RWPE1 (cell line): ENCODE data around the gene TMPRSS9.

Experiments used
- CTCF ChIA-PET: fragments of 350-600 bp; sonication (Branson Sonifier 250); formaldehyde crosslinking; extraction: SDS; loops from one replicate; lab custom pipeline; 2021; lab: Yijun Ruan, JAX
- POLR2A ChIA-PET: fragments of 400-600 bp; formaldehyde crosslinking; extraction: SDS; loops from one replicate; lab custom pipeline; 2020; ENCODE audit warnings: antibody characterized with exemption; ENCODE audit not compliant: low non-redundant PET; lab: Yijun Ruan, JAX
- DNase-seq: peaks from one replicate; pipeline ENCODE4 v3.0.0; 2012; ENCODE audit warnings: low spot score
- H3K27ac ChIP-seq: fragments of 450-650 bp; 2 replicates; pipeline ENCODE4 v1.5.1; 2017
- TF ChIP-seq, protein P1 (sequence below): fragments of 450-650 bp; conservative IDR thresholded peaks from 2 replicates; pipeline ENCODE4 v1.5.1; 2017; ENCODE audit warnings: low read depth, mild to moderate bottlenecking

Gene TMPRSS9

DNA sequence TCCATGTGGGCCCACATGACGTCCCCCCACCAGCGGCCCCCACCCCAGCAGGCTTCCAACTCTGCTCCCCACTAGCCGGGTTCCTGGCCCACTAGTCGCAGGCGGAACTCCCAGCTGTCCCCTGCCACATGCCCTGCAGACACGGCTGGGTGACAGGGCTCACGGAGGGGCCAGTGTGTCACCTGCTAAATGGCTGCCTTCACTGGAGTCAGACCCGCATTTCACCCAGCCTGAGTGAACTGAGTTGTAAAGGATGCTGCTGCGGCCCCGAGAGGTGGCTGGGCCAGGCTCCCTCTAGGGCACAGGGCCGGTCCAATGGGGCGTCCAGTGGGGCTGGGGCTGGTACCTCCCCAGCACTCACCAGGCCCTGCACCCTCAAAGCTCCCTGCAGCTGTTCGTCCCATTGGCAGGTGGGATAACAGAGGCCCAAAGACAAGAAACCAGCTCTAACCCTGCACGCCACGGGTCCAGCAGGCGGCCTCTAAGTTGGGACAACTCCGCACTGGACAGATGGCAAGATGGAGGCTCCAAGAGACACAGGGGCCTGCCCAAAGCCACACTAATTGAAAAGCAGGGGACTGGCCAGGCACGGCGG, 93.5 kb downstream of the TMPRSS9 start:
- no peak for DNase-seq
- ChIA-PET POLR2A (interaction anchor here (0.6 kb wide), 1 partner anchor 88 kb away, joined by 6 read pairs; no protein-coding TSS in a partner anchor), CTCF (interaction anchor here (0.7 kb wide), 1 partner anchor 20 kb away, joined by 4 read pairs; no protein-coding TSS in a partner anchor)
- TF ChIP-seq, protein P1, sequence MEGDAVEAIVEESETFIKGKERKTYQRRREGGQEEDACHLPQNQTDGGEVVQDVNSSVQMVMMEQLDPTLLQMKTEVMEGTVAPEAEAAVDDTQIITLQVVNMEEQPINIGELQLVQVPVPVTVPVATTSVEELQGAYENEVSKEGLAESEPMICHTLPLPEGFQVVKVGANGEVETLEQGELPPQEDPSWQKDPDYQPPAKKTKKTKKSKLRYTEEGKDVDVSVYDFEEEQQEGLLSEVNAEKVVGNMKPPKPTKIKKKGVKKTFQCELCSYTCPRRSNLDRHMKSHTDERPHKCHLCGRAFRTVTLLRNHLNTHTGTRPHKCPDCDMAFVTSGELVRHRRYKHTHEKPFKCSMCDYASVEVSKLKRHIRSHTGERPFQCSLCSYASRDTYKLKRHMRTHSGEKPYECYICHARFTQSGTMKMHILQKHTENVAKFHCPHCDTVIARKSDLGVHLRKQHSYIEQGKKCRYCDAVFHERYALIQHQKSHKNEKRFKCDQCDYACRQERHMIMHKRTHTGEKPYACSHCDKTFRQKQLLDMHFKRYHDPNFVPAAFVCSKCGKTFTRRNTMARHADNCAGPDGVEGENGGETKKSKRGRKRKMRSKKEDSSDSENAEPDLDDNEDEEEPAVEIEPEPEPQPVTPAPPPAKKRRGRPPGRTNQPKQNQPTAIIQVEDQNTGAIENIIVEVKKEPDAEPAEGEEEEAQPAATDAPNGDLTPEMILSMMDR, result no peak
- H3K27ac ChIP-seq, result peak overlapping the region; percentile 83

DNA sequence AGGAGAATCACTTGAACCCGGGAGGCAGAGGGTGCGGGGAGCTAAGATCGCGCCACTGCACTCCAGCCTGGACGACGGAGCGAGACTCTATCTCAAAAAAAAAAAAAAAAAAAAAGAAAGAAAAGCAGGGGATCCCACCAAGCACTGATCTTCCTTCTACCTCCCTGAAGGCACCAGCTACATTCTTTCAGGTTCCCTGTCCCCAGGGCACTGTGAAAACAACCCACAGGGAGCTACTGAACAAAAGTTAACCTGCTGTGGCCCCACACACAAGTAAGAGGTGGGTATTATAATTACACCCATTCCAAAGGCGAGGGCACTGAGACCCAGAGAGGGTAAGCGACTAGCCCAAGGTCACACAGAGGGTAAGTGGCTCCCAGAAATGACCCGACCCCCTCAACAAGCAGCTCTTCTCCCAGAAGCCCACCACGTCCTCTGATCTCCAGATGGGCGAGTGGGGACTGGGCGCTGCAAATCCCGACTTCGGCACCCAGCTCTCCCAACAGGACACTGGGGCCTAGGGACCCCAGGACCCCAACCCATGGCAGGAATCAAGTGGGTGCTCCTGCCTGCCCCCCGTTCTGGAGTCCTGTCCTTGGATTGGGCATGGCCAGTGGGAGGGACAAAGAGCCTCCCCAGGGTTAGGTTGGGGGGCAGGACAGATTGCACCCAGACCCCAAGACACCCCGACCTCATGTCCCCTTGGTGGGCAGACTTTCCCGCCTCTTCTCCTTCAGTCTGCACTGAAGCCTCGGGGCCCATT, 94.3 kb downstream of the TMPRSS9 start:
- TF ChIP-seq, protein P1, result no peak
- POLR2A ChIA-PET, result interaction anchor here (0.6 kb wide), 1 partner anchor 87 kb away, joined by 6 read pairs; no protein-coding TSS in a partner anchor
- no peak for DNase-seq
- CTCF ChIA-PET, result interaction anchor here (0.6 kb wide), 1 partner anchor 153 kb away, joined by 4 read pairs; no protein-coding TSS in a partner anchor
- peak overlapping the region; percentile 83 for H3K27ac ChIP-seq

DNA sequence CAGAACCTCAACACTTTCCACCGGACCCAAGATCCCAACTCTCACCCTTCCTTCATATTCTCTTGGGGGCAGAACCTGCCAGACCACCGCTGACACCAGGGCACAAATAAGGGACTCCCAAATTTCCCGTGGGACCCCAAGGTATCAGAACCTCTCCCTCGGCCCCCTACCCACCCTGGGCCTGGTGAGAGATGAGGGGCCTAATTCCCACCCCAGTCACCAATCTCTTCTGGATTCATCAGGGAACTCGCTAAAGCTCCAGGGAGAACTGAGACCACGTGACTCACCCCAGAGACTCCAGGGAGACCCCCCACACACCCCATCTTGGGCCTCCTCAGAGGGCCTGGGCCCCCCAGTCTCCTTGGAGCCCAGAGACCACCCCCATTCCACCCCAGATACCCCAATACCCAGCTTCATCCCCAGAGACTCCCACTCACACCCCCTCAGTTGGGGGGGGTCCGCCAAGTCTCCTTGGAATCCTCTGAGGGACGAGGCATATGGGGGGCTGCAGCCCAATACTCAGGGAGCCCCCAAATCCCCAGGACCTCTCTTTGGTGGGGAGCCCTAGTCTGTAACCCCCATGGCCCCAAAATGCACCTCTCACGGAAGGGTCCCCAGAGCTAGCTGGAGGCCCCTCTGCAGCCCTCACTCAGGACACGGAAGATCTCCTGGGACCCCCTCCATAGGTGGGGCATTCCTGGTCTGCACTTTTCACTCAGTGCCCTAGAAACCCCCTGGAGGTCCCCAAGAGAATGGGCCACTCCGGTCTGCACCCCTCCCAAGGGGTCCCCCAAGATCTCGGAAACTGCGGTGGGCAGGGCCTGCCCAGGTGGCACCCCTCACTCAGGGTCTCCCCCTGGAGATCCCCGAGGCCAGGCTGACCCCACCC, 95.1 kb downstream of the TMPRSS9 start:
- TF ChIP-seq, protein P1, result no peak
- ChIA-PET CTCF (no interaction called here), POLR2A (interaction anchor here (0.6 kb wide), 1 partner anchor 218 kb away, joined by 3 read pairs; no protein-coding TSS in a partner anchor)
- H3K27ac ChIP-seq, result peak overlapping the region; percentile 83
- no peak for DNase-seq

DNA sequence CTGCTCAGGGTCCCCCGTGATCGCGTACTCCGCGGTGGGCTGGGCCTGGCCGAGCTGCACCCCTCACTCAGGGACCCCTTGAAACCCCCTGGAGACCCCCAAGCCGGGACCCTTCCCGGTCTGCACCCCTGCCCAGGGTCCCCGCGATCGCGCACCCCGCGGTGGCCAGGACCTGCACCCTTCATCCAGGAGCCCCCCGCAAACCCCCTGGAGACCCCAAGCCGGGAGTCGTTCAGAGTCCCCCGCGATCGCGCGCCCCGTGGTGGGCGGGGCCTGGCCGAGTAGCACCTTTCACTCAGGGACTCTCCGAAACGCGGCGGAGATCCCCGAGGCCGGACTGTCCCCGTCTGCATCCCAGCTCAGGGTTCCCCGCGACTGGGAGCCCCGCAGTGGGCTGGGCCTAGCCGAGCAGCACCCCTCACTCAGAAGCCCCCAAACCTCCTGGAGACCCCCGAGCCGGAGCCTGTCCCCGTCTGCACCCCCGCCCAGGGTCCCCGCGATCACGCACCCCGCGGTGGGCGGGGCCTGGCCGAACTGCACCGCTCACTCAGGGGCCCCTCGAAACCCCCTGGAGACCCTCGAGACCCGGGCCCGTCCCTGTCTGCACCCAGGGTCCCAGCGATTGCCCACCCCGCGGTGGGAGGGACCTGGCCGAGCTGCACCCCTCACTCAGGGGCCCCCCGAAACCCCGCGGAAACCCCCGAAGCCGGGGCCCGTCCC, 95.9 kb downstream of the TMPRSS9 start:
- TF ChIP-seq, protein P1, result no peak
- DNase-seq, result peak; percentile 42
- POLR2A ChIA-PET, result no interaction called here
- peak overlapping the region; percentile 83 for H3K27ac ChIP-seq
- CTCF ChIA-PET, result interaction anchor here (0.8 to 1.4 kb wide), 2 partner anchors 21 to 155 kb away, joined by 3 to 7 read pairs; no protein-coding TSS in a partner anchor

DNA sequence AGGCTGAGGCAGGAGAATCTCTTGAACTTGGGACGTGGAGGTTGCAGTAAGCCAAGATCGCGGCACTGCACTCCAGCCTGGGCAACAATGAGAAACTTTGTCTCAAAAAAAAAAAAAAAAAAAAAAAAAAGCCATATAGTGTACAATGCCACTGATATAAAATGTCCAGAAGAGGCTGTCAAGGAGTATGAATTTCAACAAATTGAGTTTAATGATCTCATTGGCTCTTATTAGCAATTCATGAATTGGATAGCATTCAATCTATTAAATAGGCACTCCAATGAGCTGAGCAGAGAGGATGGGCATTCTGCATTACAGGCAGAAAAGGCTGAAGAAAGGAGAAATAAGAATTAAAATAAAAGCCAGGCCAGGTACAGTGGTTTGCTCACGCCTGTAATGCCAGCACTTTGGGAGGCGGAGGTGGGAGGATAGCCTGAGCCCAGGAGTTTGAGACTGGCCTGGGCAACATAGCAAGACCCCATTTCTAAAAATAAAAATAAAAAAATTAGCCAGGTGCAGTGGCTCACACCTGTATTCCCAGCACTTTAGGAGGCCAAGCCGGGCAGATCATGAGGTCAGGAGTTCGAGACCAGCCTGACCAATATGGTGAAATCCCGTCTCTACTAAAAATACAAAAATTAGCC, 97.5 kb downstream of the TMPRSS9 start:
- DNase-seq, result no peak
- CTCF ChIA-PET, result interaction anchor here (1.4 kb wide), 1 partner anchor 154 kb away, joined by 7 read pairs; no protein-coding TSS in a partner anchor
- TF ChIP-seq, protein P1, result no peak
- peak overlapping the region; percentile 83 for H3K27ac ChIP-seq
- POLR2A ChIA-PET, result no interaction called here
